ENCODE data around the gene ABTB1.

DNA sequence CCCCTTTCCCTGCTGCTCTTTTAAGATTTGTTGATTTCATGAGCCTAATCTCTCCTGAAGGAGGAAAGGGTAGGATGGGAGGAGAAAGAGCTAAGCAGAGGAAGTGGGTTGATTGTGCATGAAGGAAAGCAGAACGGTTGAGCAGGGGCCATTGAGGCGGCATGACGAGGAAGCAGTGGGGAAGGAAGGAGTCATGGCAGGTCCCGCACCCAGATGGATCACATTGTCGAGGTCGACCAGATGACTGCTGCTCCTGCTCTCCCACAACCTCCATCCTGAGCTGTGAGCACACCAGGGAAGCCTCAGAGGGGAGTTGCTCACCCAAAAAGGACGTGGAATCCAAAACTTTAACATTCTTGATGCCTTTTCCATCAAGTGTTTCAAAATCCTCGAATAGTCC is 42.8 kb downstream of the ABTB1 start:
- TF ChIP-seq RXRA (IDR thresholded peaks at IDR 0.05; ENCODE audit: borderline replicate concordance, low read depth) (no peak), MAX (IDR thresholded peaks at IDR 0.05; ENCODE audit: low read depth) (no peak), POLR2AphosphoS5 (IDR thresholded peaks at IDR 0.05; ENCODE audit: low read depth, low read length) (no peak), MXI1 (IDR thresholded peaks at IDR 0.05; ENCODE audit: low read depth, low read length) (no peak), EZH2phosphoT487 (IDR thresholded peaks at IDR 0.05; ENCODE audit: borderline replicate concordance, low read depth) (no peak)
- TF ChIP-seq, protein P1, sequence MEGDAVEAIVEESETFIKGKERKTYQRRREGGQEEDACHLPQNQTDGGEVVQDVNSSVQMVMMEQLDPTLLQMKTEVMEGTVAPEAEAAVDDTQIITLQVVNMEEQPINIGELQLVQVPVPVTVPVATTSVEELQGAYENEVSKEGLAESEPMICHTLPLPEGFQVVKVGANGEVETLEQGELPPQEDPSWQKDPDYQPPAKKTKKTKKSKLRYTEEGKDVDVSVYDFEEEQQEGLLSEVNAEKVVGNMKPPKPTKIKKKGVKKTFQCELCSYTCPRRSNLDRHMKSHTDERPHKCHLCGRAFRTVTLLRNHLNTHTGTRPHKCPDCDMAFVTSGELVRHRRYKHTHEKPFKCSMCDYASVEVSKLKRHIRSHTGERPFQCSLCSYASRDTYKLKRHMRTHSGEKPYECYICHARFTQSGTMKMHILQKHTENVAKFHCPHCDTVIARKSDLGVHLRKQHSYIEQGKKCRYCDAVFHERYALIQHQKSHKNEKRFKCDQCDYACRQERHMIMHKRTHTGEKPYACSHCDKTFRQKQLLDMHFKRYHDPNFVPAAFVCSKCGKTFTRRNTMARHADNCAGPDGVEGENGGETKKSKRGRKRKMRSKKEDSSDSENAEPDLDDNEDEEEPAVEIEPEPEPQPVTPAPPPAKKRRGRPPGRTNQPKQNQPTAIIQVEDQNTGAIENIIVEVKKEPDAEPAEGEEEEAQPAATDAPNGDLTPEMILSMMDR (IDR thresholded peaks at IDR 0.05) = no peak
